Keratinocyte (primary cell): ENCODE data around the gene NAALADL2. TPM values are rescaled to one million over a fixed set of nuclear protein-coding genes. Genes with fewer than 3 reads are reported as not detected.

ENCODE experiments used
- DNase-seq: peaks from one replicate; pipeline ENCODE4 v3.0.0-alpha.2; 2011; ENCODE audit warnings: low read depth, missing footprints, low spot score
- FAIRE-seq: peaks from 2 replicates; lab custom pipeline; 2011; peaks lifted over from hg19 to GRCh38; lab: Jason Lieb, UNC
- H2AFZ ChIP-seq: 2 replicates; pipeline ENCODE4 v1.6.0; 2012; ENCODE audit warnings: low read length, control low read depth, inconsistent platforms; ENCODE audit not compliant: control insufficient read depth
- H3K27ac ChIP-seq: 2 replicates; pipeline ENCODE4 v1.5.1; 2011; ENCODE audit warnings: low read length; ENCODE audit not compliant: control insufficient read depth, insufficient read depth
- H3K27me3 ChIP-seq: 3 replicates; pipeline ENCODE4 v1.6.0; 2011; ENCODE audit warnings: low read length; ENCODE audit not compliant: control insufficient read depth, insufficient read depth; ENCODE audit errors: extremely low read depth
- H3K36me3 ChIP-seq, 2 experiments: 2 replicates in 1 of 2; 3 replicates in 1 of 2; pipeline ENCODE4 v1.5.1; 2011; ENCODE audit warnings: low read length in 2 of 2, mild to moderate bottlenecking in 1 of 2; ENCODE audit not compliant: control insufficient read depth in 2 of 2, insufficient read depth in 2 of 2; ENCODE audit errors: extremely low read depth in 1 of 2
- H3K4me1 ChIP-seq: 3 replicates; pipeline ENCODE4 v1.5.1; 2011; ENCODE audit warnings: low read length; ENCODE audit not compliant: control insufficient read depth, insufficient read depth; ENCODE audit errors: extremely low read depth
- H3K4me2 ChIP-seq: 3 replicates; pipeline ENCODE4 v1.6.0; 2011; ENCODE audit warnings: low read depth, low read length; ENCODE audit not compliant: control insufficient read depth, insufficient read depth; ENCODE audit errors: extremely low read depth
- H3K4me3 ChIP-seq, 3 experiments: fragments of 200-600 bp in 1 of 3; sonication (generic) in 1 of 3; 2 replicates in 2 of 3; 3 replicates in 1 of 3; pipeline ENCODE4 v1.5.1; 2011 to 2016; ENCODE audit warnings: low read length in 3 of 3, mild to moderate bottlenecking in 3 of 3, control low read depth in 2 of 3, inconsistent platforms in 1 of 3, low read depth in 1 of 3, mixed read lengths in 1 of 3, mixed run types in 1 of 3, moderate library complexity in 1 of 3; ENCODE audit not compliant: control insufficient read depth in 2 of 3, insufficient read depth in 2 of 3; ENCODE audit errors: extremely low read depth in 1 of 3
- H3K79me2 ChIP-seq: 2 replicates; pipeline ENCODE4 v1.6.0; 2012; ENCODE audit warnings: low read length; ENCODE audit not compliant: control insufficient read depth, insufficient read depth
- H3K9ac ChIP-seq: 3 replicates; pipeline ENCODE4 v1.6.0; 2011; ENCODE audit warnings: low read length; ENCODE audit not compliant: control insufficient read depth, insufficient read depth; ENCODE audit errors: extremely low read depth
- H3K9me1 ChIP-seq: 3 replicates; pipeline ENCODE4 v1.6.0; 2011; ENCODE audit warnings: low read length; ENCODE audit not compliant: control insufficient read depth, insufficient read depth; ENCODE audit errors: extremely low read depth
- H3K9me3 ChIP-seq: 2 replicates; pipeline ENCODE4 v1.5.1; 2012; ENCODE audit warnings: low read depth, low read length; ENCODE audit not compliant: control insufficient read depth
- H4K20me1 ChIP-seq: 3 replicates; pipeline ENCODE4 v1.6.0; 2011; ENCODE audit warnings: low read length; ENCODE audit not compliant: control insufficient read depth, insufficient read depth; ENCODE audit errors: extremely low read depth
- CTCF ChIP-seq, 3 experiments: IDR thresholded peaks in 1 of 3; conservative IDR thresholded peaks in 1 of 3; optimal IDR thresholded peaks in 1 of 3; 2 replicates in 2 of 3; 3 replicates in 1 of 3; pipeline versions ENCODE3 to v1.5.1; 2011; ENCODE audit warnings: low read length in 3 of 3, mild to moderate bottlenecking in 3 of 3, moderate library complexity in 2 of 3, control low read depth in 1 of 3, inconsistent platforms in 1 of 3; ENCODE audit not compliant: insufficient read depth in 2 of 3; ENCODE audit errors: extremely low read depth in 1 of 3
- EZH2 ChIP-seq: IDR thresholded peaks from one replicate; pipeline ENCODE4 v1.6.1; 2012; ENCODE audit warnings: inconsistent platforms, mild to moderate bottlenecking, low read length, moderate library complexity
- dilution Hi-C: fragments of 300-500 bp; cut with MboI; formaldehyde crosslinking; loops from one replicate; pipeline ENCODE4 v1.7.0; 2020; ENCODE audit warnings: low sequenced_read_pairs; ENCODE audit not compliant: extremely low pct_ligation_motif_present
- polyA plus RNA-seq, 5 experiments: library from polyadenylated mRNA; depleted of rRNA in 3 of 5; stranded (reverse) in 3 of 5; stranded (forward) in 1 of 5; unstranded in 1 of 5; fragments of >200 nt; gene quantifications; 1 replicate in 1 of 5; 2 replicates in 3 of 5; 3 replicates in 1 of 5; pipeline versions ENCODE4 v1.2.1 to v1.2.3, GENCODE V29; 2011 to 2012; ENCODE audit warnings: missing spikeins in 2 of 5, low read depth in 1 of 5, low replicate concordance in 1 of 5

The NAALADL2 gene
- polyA plus RNA-seq, 1 donor (not counting 4 experiments of a cell fraction or from before 2014, with no cell fraction given), result 0.75 TPM

DNA sequence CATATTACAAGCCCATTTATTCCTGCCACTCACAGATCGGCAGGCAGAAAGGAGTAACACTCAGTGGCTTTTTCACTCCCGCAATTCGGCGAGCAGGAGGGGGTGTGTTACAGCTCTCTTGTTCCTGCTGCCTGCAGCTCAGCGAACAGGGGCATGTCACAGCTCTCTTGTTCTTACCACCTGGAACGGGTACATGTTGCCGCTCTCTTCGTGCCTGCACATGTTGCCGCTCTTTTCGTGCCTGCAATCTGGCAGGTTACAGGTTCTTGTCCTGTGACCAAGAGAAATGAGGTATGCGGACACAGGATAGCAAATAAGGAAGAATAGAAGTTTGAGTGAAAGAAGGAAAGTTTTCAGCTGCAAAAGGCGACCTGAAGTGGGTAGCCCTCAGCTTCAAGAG, 761.4 kb downstream of the NAALADL2 start:
- TF ChIP-seq CTCF (optimal IDR thresholded peaks at IDR 0.05 in 1 of 3, IDR thresholded peaks at IDR 0.05 in 1 of 3, conservative IDR thresholded peaks at IDR 0.05 in 1 of 3; ENCODE audit: extremely low read depth in 1 of 3, insufficient read depth in 2 of 3, low read length in 3 of 3) (no peak), EZH2 (no peak)
- dilution Hi-C loops, result no loop called here
- Histone ChIP-seq H3K9me1 (no peaks in the 10 kb centered on the region), H3K9me3 (no peaks in the 10 kb centered on the region), H3K4me2 (no peak overlapping the region), H3K4me3 (no peak overlapping the region), H3K79me2 (no peaks in the 10 kb centered on the region), H3K27ac (no peak overlapping the region), H2AFZ (no peak overlapping the region), H3K36me3 (no peaks in the 10 kb centered on the region), H3K27me3 (no peaks in the 10 kb centered on the region), H4K20me1 (no peaks in the 10 kb centered on the region), H3K4me1 (no peaks in the 10 kb centered on the region), H3K9ac (no peak overlapping the region)
- FAIRE-seq (no peak), DNase-seq (no peak)

- Histone ChIP-seq H3K9ac (no peak overlapping the region), H3K4me2 (no peak overlapping the region), H3K27me3 (no peaks in the 10 kb centered on the region), H3K9me1 (no peaks in the 10 kb centered on the region), H3K4me1 (no peaks in the 10 kb centered on the region), H2AFZ (no peak overlapping the region), H3K4me3 (no peak overlapping the region), H3K27ac (no peak overlapping the region), H3K36me3 (no peaks in the 10 kb centered on the region), H3K9me3 (no peaks in the 10 kb centered on the region), H4K20me1 (no peaks in the 10 kb centered on the region), H3K79me2 (no peaks in the 10 kb centered on the region)
- FAIRE-seq (no peak), DNase-seq (no peak)
- TF ChIP-seq CTCF (optimal IDR thresholded peaks at IDR 0.05 in 1 of 3, IDR thresholded peaks at IDR 0.05 in 1 of 3, conservative IDR thresholded peaks at IDR 0.05 in 1 of 3; ENCODE audit: extremely low read depth in 1 of 3, insufficient read depth in 2 of 3, low read length in 3 of 3) (no peak), EZH2 (no peak)
- dilution Hi-C loops, result no loop called here
Measured at GRCh38 chr3:175640958-175641357, 781.8 kb downstream of the NAALADL2 start.
